ENCODE results near the gene HOTAIR.

- TF ChIP-seq CTCF (IDR thresholded peaks at IDR 0.05) (no peak), POLR2A (IDR thresholded peaks at IDR 0.05) (no peak)
Measured at GRCh38 chr12:54012631-54013409, 38.1 kb upstream of the HOTAIR start.

All from sigmoid colon (tissue), 3 donors.